ENCODE measurements around the gene ACSF2.
A peak's percentile ranks its signal among the peaks of the same experiment; 100 is the strongest.

ACSF2 gene

GRCh38 chr17:50501054-50501453 is 75.0 kb downstream of the ACSF2 start:
- DNase-seq (ENCODE audit: low spot score) = no peak

DNA sequence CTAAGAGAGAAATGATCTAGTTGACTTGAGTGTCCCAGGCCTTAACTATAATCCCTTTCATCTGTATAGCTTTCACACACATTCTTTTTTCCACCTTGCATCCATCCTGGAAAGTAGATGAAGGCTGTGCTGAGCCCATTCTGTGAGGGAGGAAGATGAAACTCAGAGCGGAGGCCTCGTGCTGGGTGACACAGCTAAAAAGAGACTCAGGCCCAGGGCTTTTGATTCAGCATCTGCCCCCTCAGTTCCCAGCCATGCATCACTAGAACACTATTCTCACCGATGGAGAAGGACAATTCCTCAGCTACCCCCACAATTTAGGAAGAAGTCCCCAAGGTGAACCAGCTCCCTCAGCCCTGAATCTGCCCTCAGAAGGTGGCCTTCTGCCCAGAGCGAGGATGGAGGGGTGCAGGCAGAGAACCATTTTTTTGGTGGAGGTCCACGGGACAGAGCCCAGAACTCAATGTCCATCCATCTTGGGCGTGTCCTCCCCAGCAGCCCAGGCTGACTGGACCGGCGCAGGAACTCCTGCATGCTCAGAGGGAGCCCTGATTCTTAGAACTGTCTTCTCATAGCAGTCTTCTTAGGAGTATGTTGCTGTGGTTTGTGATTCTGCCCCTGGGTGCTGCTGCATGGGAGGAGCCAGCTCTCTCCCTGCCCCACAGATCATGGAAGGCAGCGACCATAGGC is 76.4 kb downstream of the ACSF2 start:
- no peak for DNase-seq (ENCODE audit: low spot score)

DNA sequence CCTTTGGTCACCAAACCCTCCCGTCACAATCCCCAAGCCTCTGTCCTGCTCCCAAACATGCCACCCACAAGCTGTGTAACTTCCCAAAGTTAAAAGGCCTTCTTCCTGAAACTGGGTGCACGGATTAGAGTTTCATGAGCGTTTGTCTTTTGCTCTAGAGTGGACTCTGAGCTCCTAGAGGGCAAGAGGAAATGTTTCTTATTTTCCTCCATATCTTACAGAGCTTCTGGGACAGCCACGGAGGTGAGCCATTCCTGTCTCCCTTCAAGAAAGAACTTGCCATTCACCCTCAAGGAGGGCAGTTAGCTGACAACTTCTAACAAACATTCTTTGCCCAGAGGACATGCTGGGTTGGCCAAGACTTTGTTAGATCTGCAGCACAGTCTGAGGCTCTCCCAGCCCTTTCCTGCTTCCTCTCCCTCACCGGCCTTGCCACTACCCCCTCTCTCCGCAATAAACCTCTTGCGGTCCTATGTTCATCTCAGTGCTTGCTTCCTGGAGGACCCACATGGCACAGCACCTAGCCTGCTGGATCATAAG is 79.6 kb downstream of the ACSF2 start:
- no peak for DNase-seq (ENCODE audit: low spot score)

- no peak for DNase-seq (ENCODE audit: low spot score)
Observed at GRCh38 chr17:50506298-50506697, 80.3 kb downstream of the ACSF2 start.

DNA sequence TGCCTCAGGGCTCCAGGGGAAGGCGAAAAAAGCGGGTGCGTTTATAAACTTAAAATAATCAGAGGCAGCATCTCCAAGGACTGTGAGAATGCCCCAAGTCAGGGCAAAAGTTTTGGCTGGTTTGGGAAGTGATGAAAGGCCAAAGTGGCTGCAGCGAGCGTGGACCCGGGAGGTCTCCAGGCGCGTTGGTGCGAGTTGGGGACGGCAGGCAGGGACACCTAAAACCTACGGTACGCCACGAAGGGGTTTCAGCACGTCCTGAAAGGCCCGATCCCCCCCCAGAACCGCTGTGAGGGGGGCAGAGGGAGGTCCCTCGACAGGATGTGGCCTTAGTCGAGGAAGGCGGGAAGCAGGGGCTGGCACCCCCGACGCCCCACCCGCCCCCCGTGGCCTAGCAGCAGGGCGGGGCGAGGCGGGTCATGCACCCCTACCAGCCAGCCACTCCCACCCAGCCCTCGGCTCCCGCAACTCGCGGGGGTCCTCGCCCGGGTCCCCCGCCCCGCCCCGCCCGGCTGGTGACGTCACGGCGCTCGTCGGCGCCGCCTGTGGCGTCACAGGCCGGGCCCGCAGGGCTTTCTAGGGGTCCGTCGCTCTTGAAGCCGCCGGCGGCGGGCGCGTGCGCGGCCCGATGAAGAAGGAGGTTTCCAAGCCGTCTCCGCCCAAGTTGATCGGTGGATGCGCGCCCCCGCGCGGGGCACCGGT is 82.0 kb downstream of the ACSF2 start, which contains the start of gene MYCBPAP:
MYCBPAP (plus strand) TSS at position 569 of the 702 bp plus-strand sequence. CDS start 236 bp downstream, outside the sequence.
- peak; percentile 90 for DNase-seq (ENCODE audit: low spot score)

- DNase-seq (ENCODE audit: low spot score) = no peak
Observed at GRCh38 chr17:50508573-50509460, 82.8 kb downstream of the ACSF2 start.

GRCh38 chr17:50511058-50511457 is 85.0 kb downstream of the ACSF2 start:
- no peak for DNase-seq (ENCODE audit: low spot score)

DNA sequence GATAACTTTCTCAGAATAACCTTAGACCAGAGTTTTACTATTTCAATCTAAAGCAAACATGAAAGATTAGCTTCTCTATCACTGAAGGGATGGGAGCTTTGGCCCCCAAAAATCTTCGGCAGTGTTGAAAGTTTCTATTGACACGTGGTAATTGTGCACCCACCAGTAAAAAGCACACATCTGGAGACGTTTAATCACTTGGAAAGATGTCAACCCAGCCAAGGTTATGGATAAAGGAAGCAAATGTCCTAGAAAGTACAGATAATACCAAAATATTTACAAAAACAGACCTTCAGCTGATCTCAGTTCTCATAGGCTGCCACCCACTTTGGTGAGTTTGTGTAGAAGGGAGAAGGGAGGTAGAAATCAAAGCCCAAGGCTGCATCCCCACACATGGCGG is 87.5 kb downstream of the ACSF2 start:
- DNase-seq (ENCODE audit: low spot score) = no peak

DNA sequence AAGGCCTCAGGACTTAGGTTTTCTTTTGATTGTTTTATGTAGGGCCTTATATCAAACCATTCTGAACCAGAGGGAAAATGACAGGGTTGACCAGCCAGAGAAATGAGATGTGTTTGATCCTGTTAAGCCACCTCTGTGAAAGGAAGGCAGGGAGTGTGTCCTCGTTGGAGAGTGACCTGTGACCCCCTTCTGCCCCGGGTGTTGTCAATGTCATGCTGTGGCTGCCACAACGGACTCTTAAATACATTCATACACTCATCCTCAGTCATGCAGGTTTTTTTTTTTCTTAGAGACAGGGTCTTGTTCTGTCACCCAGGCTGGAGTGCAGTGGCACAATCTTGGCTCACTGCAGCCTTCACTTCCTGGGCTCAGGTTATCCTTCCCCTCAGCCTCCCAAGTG is 88.4 kb downstream of the ACSF2 start:
- no peak for DNase-seq (ENCODE audit: low spot score)

GRCh38 chr17:50514936-50515702 is 89.1 kb downstream of the ACSF2 start:
- peak; percentile 62 for DNase-seq (ENCODE audit: low spot score)

DNA sequence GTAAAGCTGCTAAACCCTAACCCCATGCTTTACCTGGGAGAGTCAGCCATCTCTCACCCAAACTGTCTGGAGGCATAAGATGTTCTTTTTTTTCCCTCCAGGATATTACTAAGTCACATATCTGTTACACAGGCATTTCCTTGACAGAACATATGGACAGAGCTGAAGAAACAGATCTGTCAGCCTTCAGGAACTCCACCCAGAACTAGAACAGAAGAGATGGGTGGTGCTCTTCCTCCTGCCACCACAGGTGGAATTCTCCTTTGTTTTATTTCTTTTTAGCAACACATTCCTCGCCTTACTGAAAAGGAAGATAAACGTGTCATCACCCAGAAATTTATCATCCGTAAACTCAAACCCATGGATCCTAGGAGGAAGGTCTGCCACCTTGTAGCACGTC is 91.0 kb downstream of the ACSF2 start:
- no peak for DNase-seq (ENCODE audit: low spot score)

GRCh38 chr17:50517504-50518383 is 91.7 kb downstream of the ACSF2 start:
- DNase-seq (ENCODE audit: low spot score) = no peak

DNA sequence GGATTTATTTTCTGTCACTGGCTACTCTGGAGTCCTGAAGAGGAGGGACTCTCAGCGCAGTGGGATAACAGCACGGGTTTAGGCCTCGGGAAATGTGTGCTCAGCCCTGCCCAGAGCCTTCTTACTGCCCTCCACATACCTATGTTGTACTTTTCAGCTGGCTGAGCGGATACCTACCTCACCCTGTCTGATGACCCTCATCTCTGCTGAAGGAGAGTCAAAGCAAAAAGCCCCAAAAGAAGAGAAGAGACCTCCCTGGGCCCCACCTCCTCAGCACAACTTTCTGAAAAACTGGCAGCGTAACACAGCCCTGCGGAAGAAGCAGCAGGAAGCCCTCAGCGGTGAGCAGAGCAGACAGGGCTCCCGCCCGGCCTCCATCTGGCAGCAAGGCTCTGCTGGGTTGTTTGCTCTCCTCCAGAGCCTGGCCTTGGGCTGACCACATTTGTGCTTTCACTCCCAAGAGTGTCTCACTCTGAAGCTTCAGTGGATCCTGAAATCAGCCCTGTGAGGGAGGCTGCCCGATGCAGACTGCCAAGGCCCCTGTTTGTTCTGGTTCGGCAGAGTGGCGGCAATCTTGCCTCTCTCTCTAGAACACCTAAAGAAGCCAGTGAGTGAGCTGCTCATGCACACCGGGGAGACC is 92.5 kb downstream of the ACSF2 start:
- DNase-seq (ENCODE audit: low spot score) = no peak

GRCh38 chr17:50519141-50519834 is 93.3 kb downstream of the ACSF2 start:
- no peak for DNase-seq (ENCODE audit: low spot score)

- DNase-seq (ENCODE audit: low spot score) = no peak
Observed at GRCh38 chr17:50520483-50520882, 94.5 kb downstream of the ACSF2 start.

DNA sequence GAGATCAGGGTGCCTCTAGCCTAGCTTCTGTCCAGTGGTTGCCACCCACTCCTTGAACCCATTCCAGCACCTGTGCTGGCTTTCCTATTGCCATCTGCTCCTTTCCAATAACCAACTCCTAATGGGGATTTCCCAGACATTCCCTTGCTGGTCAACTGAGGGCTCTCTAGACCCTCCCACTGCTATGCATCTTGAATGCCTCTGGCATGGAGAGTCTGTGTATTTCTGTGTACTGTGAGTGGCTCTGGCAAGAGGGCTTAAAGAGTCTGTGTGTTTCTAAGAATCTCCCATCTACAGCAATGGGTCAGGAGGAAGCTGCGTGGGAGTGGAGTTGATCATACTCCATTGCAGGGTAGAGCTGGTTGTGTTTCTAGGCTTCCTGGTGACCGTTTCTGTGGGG is 95.5 kb downstream of the ACSF2 start:
- no peak for DNase-seq (ENCODE audit: low spot score)

- DNase-seq (ENCODE audit: low spot score) = no peak
Observed at GRCh38 chr17:50522766-50523165, 96.7 kb downstream of the ACSF2 start.

GRCh38 chr17:50523208-50523607 is 97.2 kb downstream of the ACSF2 start:
- DNase-seq (ENCODE audit: low spot score) = no peak

Data from GM03348 (cell line).